Activated CD8-positive, alpha-beta memory T cell treated with anti-CD3 and anti-CD28 coated beads for 4 hours (primary cell): ENCODE data around the gene RBM23.
"Not testable (repeated sequence)": the region's sequence is repeated elsewhere in the genome, so short reads cannot be mapped to it uniquely, and the experiment has no call there.

ENCODE experiments used
- DNase-seq, 2 donors: peaks; one replicate each; pipeline ENCODE4 v3.0.0-alpha.2; 2020; ENCODE audit warnings: low read depth in 2 of 2

RBM23 gene

GRCh38 chr14:22918804-22919600 lies at the start of gene RBM23:
Gene RBM23, minus strand, starts transcription at chr14:22919149.
- DNase-seq: peak; percentile 99 to 100

DNA sequence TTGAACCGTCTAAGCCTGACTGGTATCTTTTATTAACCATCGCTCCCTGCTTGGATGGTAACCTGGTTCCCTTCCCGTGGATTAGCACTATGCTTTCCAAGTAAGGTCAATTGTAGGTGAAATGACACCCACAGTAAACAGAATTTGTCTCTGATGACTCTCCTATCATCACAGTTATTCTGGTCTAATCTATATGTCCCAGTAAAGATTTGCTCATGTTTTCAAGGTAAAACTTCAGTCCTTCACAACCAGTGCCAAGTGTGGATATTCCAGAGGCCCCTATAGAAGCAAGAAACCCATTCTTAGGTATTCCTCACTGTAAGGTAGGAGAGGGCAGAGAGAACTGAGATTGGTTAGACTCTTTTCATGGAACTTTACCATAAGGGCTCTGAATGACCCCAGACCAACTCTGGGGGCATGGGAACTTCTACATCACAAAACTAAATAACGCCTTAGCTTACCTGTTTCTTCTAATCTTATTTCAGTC lies 47.9 kb upstream of the RBM23 start:
- DNase-seq: no peak

- DNase-seq: not testable (repeated sequence)
These were observed 47.2 kb upstream of the RBM23 start for GRCh38 chr14:22965916-22966782.

- DNase-seq: no peak
These were observed 43.2 kb upstream of the RBM23 start for GRCh38 chr14:22962061-22962676.

GRCh38 chr14:22955702-22956569 lies 37.0 kb upstream of the RBM23 start:
- DNase-seq: no peak

GRCh38 chr14:22952418-22952817 lies 33.5 kb upstream of the RBM23 start:
- no peak for DNase-seq

GRCh38 chr14:22951795-22952194 lies 32.8 kb upstream of the RBM23 start:
- DNase-seq: not testable (repeated sequence)

DNA sequence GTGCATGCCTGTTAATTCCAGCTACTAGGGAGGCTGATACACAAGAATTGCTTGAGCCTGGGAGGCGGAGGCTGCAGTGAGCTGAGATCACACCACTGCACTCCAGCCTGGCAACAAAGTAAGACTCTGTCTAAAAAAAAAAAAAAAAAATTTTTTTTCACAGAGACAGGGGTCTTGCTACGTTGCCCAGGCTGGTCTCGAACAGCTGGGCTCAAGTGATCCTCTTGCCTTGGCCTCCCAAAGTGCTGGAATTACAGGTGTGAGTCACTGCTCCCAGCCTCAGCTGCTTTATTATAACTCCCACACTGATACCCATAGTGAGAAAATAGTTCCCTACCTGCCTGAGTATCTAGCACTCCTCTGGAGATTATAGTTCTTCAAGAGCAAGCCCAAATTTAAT lies 26.7 kb upstream of the RBM23 start:
- DNase-seq: no peak

DNA sequence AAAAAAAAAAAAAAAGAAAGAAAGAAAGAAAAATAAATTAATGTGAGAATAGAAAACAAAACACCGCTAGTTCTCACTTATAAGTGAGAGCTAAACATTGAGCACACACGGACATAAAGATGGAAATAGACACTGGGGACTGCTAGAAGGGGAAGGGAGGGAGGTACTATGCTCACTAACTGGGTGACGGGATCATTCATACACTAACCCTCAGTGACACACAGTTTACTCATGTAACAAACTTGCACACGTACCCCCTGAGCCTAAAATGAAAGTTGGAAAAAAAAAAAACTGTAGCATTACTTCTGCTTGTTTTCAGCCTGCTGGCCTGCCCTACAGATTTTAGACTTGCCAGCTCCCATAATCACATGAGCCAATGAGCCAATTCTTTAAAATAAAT lies 20.7 kb upstream of the RBM23 start:
- DNase-seq: no peak

DNA sequence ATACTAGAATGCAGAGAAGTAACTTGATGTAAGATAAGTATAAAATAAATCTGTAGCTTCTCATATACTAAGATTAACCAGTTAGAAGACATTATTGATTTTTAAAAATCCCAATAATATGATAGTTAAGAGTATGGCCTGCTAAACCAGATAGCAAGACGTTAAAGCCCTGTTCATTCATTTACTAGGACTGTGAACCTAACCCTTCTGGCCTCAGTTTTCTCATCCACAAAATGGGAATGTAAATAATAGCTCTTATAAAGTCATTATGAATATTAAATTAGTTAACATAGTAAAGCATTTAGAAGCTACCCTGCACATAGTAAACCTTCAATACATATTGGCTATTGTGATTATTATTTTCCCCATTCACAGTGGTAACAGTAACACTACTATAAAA lies 16.2 kb upstream of the RBM23 start:
- DNase-seq: no peak

- DNase-seq: no peak
These were observed 13.2 kb upstream of the RBM23 start for GRCh38 chr14:22932146-22932545.

- no peak for DNase-seq
These were observed 11.0 kb upstream of the RBM23 start for GRCh38 chr14:22929961-22930364.

DNA sequence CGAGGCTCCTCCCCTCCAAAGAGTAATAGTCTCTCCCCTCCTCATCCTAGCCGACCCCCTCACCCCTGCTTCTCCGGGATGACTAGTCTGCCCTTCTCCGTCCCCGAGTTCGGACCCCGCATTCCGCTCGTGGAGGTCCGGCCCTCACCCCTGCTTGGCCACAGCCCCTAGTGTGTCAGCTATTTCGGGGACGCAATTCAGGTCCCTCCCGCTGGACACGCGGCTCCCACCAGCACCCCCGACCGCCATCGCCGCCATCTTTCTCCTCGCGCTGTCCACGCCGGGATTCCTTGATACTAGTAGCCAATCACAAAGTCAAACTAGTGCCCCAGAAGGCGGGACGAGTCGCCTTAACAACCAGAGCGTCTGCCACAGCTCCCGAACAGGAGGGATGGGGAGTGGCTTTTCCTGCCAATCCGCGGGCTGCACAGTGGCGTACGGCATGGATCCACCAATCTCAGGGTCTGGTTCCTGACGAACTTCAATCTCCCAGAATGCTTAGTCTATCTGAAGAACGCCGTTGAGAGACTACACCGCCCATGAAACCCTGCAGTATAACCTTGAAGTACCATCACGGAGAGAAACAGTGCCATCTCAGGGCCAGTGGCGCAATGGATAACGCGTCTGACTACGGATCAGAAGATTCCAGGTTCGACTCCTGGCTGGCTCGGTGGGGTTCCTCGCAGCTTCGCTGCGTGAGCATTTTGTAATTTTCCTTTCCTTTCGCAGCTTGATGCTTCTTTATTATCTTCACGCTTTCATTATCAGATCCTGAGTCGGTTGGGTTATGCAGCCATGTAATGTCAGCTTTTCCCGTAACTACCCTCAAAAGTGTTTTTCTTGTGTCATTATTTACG lies 10.4 kb upstream of the RBM23 start, which contains the start of gene PRMT5:
TSS of gene PRMT5 (minus strand) at position 273 of the 857 bp plus-strand sequence. CDS start at position 258, 15 bp downstream.
- DNase-seq: peak; percentile 95 to 97

DNA sequence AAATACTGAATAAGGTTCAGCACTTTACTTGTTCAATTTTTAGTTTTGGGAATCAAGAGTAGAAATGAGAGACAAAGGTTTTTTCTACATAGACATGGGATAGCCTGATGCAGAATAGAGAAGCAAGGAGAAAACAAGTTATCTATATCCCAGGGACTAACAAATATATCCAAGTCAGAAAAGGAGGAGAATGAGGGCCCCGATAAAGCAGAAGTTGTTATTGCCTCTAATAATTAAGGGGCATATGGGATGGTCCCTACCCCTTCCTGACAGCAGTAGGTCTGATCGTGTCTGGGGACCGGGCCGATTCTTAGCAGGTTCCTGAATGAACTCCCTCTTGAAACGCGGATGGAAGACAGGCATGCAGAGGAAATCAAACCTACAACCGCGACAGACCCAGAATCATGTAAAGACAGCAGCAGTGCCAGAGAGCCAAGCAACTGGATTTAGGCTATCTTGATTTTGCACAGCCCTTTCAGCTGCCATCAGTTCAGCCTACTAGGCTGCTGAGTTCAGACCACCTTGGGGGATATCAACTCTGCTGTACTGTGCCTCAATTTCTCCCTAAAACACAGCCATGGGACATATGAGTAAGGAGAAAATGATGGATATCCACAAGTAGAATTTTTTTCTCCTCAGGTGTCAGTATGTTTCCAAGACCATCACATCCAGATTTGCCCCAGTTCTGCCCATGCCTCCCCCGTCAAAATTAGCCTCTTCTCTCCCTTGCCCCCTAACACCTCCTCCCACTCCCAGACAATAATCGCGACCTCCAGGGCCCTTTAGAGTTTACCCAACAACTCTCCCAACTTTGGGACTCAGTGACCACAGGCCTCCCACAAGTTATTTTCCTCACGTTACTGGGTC lies 9.5 kb upstream of the RBM23 start:
- DNase-seq: no peak

DNA sequence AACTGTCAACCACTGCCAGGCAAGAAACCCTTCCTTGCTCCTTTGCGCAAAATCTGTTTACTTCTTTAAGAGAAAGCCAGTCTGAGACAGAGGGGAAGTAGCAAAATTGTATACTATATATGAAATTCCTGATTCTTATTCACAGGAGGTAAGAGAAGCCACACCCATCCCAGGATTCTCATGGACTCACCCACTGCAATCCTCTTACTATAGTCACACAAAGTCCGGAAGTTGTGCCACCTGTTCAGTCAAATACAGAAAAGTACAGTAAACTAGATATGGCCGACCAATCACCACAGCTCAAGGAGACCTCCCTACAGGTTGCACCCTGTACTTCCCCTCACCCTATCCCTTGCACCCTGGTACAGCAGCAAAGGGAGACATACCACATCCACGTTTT lies 7.4 kb upstream of the RBM23 start:
- DNase-seq: no peak

DNA sequence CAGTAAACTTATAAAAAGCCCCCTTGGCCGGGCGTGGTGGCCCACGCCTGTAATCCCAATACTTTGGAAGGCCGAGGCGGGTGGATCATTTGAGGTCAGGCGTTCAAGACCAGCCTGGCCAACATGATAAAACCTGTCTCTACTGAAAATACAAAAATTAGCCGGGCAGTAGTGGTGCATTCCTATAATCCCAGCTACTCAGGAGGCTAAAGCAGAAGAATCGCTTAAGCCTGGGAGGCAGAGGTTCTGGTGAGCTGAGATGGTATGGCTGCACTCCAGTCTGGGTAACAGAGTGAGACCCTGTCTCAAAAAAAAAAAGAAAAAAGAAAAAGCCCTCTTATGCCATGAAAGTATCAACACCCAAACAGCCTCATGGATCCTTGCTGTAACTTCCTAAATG lies 6.6 kb upstream of the RBM23 start:
- DNase-seq: no peak

DNA sequence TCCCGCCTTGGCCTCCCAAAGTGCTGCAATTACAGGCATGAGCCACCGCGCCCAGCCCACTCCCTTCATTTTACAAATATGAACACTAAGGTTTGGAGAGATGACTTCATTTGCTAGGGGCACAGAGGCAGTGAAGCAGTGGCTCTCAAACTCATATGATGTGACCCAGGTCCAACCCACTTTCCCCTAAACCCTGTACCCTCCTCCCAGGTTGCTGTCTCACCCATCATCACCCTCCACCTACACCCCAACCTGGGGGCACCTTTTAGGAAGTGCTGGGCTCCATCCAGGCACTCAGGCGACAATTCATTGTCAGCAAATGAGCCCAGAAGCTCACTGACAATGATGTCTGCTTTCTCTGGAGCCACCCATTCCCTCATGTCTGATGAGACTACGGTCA lies 4.8 kb upstream of the RBM23 start:
- no peak for DNase-seq

GRCh38 chr14:22922294-22922693 lies 3.3 kb upstream of the RBM23 start:
- no peak for DNase-seq

GRCh38 chr14:22920697-22921096 lies 1.7 kb upstream of the RBM23 start:
- no peak for DNase-seq
